ENCODE data around the gene MOGAT2.

DNA sequence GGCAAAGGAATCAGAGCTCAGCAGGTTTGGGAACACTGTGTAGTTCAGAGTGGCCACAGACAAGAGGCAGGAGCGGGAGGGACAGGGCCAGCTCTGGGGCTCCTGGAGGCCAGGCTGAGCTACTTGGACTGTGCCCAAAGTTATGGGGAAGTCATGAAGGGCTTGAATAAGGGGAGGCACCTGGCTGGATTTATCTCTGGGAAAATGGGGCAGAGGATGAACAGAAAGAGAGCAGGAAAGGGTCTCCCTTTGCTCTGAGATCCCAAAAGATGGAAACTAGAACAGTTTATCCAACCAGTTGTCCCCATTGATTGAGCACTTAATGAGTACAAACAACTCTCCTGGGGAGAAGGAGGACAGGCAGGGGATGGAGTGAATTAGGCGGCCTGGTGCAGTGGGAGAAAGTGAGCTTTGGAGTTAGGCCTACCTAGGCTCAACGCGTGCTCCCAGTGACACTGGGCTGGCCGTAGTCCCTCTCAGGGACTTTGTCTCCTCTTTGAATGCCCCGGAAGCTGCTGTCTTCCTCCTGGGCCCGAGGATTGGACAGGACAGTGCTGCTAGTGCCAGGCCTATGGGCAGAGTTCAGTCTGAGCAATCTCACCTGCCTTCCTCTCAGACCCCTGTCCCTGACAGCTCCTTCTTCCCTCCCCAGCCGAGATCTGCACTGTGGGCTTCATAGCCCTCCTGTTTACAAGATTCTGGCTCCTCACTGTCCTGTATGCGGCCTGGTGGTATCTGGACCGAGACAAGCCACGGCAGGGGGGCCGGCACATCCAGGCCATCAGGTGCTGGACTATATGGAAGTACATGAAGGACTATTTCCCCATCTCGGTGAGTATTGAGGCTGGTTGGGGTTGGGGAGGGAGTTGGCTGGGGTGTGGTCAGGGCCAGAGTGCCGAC is 2.0 kb downstream of the MOGAT2 start:
- TF ChIP-seq, protein P1, sequence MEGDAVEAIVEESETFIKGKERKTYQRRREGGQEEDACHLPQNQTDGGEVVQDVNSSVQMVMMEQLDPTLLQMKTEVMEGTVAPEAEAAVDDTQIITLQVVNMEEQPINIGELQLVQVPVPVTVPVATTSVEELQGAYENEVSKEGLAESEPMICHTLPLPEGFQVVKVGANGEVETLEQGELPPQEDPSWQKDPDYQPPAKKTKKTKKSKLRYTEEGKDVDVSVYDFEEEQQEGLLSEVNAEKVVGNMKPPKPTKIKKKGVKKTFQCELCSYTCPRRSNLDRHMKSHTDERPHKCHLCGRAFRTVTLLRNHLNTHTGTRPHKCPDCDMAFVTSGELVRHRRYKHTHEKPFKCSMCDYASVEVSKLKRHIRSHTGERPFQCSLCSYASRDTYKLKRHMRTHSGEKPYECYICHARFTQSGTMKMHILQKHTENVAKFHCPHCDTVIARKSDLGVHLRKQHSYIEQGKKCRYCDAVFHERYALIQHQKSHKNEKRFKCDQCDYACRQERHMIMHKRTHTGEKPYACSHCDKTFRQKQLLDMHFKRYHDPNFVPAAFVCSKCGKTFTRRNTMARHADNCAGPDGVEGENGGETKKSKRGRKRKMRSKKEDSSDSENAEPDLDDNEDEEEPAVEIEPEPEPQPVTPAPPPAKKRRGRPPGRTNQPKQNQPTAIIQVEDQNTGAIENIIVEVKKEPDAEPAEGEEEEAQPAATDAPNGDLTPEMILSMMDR (IDR thresholded peaks at IDR 0.05; ENCODE audit: low read length) = no peak
- TF ChIP-seq EZH2 (optimal IDR thresholded peaks at IDR 0.05; ENCODE audit: low read depth, low read length) = no peak

Measured in MM.1S (cell line).